Measurements from ENCODE around the gene CORO7.

DNA sequence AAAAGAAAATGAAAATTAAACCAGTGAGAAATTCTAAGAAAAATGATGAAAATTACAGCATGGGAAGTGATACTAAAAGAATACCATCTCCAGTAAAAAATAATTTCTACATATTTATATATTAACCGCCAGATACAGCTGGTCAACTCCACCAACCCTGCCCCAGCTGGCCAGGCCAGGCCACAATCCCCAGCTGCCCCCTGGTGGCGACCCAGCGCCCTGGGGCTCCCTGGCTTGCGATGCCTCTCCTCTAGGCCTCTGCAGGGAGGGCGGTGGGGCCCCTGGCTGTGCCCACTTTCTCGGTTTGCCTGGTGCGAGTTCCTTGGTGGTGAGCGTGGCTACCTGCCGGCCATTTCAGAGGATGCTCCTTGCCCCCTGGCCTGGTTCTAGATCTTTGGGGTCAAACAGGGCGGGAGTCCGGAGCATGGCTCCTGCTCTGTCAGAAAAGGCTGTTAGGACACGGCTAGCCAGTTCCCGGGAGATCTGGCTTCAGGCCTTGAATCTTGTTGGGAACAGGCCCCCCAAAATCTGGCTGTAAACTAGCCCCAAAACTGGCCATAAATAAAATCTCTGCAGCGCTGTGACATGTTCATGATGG is 86.0 kb downstream of the CORO7 start:
- TF ChIP-seq, protein P1, sequence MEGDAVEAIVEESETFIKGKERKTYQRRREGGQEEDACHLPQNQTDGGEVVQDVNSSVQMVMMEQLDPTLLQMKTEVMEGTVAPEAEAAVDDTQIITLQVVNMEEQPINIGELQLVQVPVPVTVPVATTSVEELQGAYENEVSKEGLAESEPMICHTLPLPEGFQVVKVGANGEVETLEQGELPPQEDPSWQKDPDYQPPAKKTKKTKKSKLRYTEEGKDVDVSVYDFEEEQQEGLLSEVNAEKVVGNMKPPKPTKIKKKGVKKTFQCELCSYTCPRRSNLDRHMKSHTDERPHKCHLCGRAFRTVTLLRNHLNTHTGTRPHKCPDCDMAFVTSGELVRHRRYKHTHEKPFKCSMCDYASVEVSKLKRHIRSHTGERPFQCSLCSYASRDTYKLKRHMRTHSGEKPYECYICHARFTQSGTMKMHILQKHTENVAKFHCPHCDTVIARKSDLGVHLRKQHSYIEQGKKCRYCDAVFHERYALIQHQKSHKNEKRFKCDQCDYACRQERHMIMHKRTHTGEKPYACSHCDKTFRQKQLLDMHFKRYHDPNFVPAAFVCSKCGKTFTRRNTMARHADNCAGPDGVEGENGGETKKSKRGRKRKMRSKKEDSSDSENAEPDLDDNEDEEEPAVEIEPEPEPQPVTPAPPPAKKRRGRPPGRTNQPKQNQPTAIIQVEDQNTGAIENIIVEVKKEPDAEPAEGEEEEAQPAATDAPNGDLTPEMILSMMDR (IDR thresholded peaks at IDR 0.05): peak; percentile 94 to 98 (median 95)
- peak in 1 of 2 donors; percentile 41 for TF ChIP-seq POLR2AphosphoS5 (IDR thresholded peaks at IDR 0.05; ENCODE audit: insufficient read depth in 1 of 2, low read depth in 1 of 2)

Measured in vagina (tissue), 2 donors.